Stimulated activated naive CD8-positive, alpha-beta T cell treated with anti-CD3 and anti-CD28 coated beads, Interleukin-15, Interleukin-2, amounts not matched to agents 100 ng/mL and 50 ng/mL, for 24 hours (primary cell): ENCODE data around the gene FZD7.

Source experiments
- H3K27ac Mint-ChIP-seq: one replicate; pipeline ENCODE4 v1.8.0; 2021; ENCODE audit warnings: mild to moderate bottlenecking, mixed read lengths
- H3K27me3 Mint-ChIP-seq: one replicate; pipeline ENCODE4 v1.8.0; 2021; ENCODE audit warnings: mixed read lengths
- H3K36me3 Mint-ChIP-seq: one replicate; pipeline ENCODE4 v1.8.0; 2021; ENCODE audit warnings: low read depth, mixed read lengths
- H3K4me1 Mint-ChIP-seq: one replicate; pipeline ENCODE4 v1.8.0; 2021; ENCODE audit warnings: low read depth, mixed read lengths
- H3K4me3 Mint-ChIP-seq: one replicate; pipeline ENCODE4 v1.8.0; 2021; ENCODE audit warnings: mild to moderate bottlenecking, mixed read lengths
- H3K9me3 Mint-ChIP-seq: one replicate; pipeline ENCODE4 v1.8.0; 2021; ENCODE audit warnings: mixed read lengths

FZD7 gene

DNA sequence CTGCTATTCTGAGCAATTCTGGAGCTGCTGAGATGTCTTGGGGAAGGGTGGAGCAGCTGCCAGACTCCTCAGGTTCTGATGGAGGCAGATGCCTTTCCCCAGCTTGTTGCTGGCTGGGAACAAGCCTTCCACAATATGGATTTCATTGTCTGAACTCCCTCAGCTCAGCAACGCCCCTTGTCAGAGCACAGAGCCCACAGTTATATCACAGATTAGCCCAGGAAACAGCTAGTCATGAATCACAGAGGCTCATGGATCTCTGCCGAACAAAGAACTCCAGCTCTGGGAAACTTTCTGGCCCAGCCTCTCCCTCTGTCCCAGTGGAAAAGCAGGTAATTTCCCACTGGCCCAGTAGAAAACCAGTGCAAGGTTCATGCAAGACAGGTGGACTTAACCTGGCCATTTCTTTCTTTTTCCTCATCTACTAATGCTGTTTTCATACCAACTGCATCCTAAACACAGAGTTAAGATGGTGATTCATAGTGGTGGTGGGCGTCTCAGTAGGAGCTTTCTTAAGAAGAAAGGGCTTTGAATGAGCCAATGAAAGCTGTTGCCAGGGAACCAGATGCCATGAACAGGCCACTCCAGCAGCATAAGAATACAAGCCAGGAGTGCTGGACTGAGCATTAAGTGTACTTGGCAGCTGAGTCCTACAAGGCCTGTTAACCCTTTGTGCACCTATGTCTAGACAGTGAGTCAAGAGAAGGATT is 30.7 kb downstream of the FZD7 start:
- Mint-ChIP-seq H3K27ac (no peak overlapping the region), H3K36me3 (no peaks in the 10 kb centered on the region), H3K27me3 (peaks cover 14% of the 10 kb centered on the region), H3K4me3 (no peak overlapping the region), H3K4me1 (no peaks in the 10 kb centered on the region), H3K9me3 (no peaks in the 10 kb centered on the region)

- peaks cover 9% of the 10 kb centered on the region for H3K27me3 Mint-ChIP-seq
- no peaks in the 10 kb centered on the region for H3K9me3 Mint-ChIP-seq
- H3K4me3 Mint-ChIP-seq: no peak overlapping the region
- no peak overlapping the region for H3K27ac Mint-ChIP-seq
- no peaks in the 10 kb centered on the region for H3K36me3 Mint-ChIP-seq
- no peaks in the 10 kb centered on the region for H3K4me1 Mint-ChIP-seq
Measured at GRCh38 chr2:202064881-202065230, 31.2 kb downstream of the FZD7 start.

GRCh38 chr2:202065876-202066275 is 32.2 kb downstream of the FZD7 start:
- Mint-ChIP-seq H3K27me3 (peaks cover 4% of the 10 kb centered on the region), H3K27ac (no peak overlapping the region), H3K36me3 (no peaks in the 10 kb centered on the region), H3K9me3 (no peaks in the 10 kb centered on the region), H3K4me3 (no peak overlapping the region), H3K4me1 (no peaks in the 10 kb centered on the region)

DNA sequence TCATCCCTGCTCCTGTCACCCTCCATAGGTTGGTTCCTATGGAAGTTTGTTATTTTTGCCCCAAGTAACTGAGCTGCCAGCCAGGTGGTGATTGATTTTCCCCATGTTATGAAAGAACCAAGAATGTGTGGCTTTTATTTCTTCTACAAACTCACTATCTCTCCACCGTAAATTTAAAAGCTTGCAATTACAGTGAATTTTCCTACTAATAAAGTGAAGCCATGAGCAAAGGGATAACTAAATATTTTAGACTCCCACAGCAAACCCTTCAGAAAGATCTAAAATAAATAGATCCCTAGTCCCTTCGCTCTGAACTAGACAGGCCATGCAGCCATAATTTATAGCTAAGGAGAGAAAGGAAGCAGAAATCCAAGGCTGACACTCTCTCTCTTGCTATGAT is 33.2 kb downstream of the FZD7 start:
- no peaks in the 10 kb centered on the region for H3K9me3 Mint-ChIP-seq
- peaks cover 4% of the 10 kb centered on the region for H3K27me3 Mint-ChIP-seq
- H3K4me3 Mint-ChIP-seq: no peak overlapping the region
- H3K4me1 Mint-ChIP-seq: no peaks in the 10 kb centered on the region
- H3K36me3 Mint-ChIP-seq: no peaks in the 10 kb centered on the region
- no peak overlapping the region for H3K27ac Mint-ChIP-seq

GRCh38 chr2:202067589-202067988 is 33.9 kb downstream of the FZD7 start:
- Mint-ChIP-seq H3K9me3 (no peaks in the 10 kb centered on the region), H3K27me3 (peaks cover 4% of the 10 kb centered on the region), H3K27ac (no peak overlapping the region), H3K4me3 (no peak overlapping the region), H3K36me3 (no peaks in the 10 kb centered on the region), H3K4me1 (no peaks in the 10 kb centered on the region)

GRCh38 chr2:202069170-202070067 is 35.8 kb downstream of the FZD7 start:
- Mint-ChIP-seq H3K9me3 (no peaks in the 10 kb centered on the region), H3K36me3 (no peaks in the 10 kb centered on the region), H3K27me3 (peaks cover 10% of the 10 kb centered on the region), H3K27ac (no peak overlapping the region), H3K4me3 (no peak overlapping the region), H3K4me1 (no peaks in the 10 kb centered on the region)

DNA sequence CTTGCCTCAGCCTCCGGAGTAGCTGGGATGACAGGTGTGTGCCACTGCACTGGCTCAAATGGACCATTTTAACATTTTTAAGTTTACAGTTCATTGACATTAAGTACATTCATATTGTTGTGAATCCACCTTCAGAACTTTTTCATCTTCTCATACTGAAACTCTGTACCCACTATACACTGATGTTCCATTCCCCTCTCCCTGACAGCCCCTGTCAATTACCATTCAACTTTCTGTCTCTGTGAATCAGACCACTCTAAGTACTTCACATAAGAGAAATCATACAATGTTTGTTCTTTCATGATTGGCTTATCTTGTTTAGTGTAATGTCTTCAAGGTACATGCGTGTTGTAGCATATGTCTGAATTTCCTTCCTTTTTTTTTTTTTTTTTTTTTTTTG is 37.5 kb downstream of the FZD7 start:
- Mint-ChIP-seq H3K36me3 (no peaks in the 10 kb centered on the region), H3K4me1 (no peaks in the 10 kb centered on the region), H3K27me3 (peaks cover 10% of the 10 kb centered on the region), H3K27ac (no peak overlapping the region), H3K4me3 (no peak overlapping the region), H3K9me3 (no peaks in the 10 kb centered on the region)

DNA sequence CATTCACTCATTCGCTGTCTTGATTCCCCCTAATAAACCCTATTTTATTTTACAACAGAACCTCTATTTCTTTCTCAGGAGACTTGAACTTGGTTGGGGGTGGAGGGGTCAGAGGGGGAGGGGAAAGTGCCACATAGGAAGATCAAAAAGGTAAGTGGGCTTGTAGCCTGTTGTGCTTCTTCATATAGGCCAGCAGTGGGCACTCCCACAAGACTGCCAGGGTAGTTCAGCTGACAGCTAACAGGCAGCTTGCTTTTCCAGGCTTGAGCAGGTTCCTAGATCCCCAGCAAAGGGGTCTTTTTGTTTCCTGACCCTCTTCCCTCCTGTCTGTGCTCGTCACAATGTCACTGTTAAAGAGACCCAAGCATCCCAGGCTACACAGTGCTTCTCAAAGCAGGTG is 38.6 kb downstream of the FZD7 start:
- Mint-ChIP-seq H3K27me3 (peaks cover 6% of the 10 kb centered on the region), H3K4me1 (no peaks in the 10 kb centered on the region), H3K36me3 (no peaks in the 10 kb centered on the region), H3K9me3 (no peaks in the 10 kb centered on the region), H3K27ac (no peak overlapping the region), H3K4me3 (no peak overlapping the region)

DNA sequence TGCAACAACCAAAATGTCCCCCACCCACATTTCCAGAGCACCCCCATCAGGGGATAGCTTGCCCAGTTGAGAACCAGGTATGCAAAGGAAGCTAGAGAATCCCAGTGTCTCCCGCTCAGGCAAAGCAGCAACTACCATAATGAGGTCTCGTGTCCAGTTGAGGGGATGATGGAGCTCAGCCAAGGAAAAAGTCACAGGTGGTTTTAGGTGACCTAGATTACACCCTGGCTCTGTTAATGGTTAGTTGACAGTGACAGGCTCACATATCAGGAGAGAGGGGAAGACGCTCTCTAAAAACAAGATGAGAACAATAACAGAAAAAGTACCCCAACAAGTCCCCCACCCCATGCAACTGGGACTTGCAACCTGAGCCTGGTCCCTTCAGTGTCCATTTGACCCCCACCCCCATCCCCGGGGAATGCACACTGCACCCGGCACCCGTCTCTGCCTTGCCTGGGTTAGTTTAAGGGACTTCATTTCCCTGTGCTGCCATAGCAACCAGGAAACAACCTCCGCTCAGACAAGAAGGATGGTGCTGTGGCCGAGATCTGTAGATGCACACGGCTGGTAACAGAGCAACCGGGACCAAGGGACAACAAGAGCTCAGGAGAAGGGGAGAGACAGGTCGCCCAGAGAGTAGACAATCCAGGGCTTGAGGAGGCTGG is 39.2 kb downstream of the FZD7 start, which contains the start of gene KIAA2012:
Gene KIAA2012, plus strand, starts transcription at position 519 of the 665 bp plus-strand sequence. CDS start 373 bp downstream, outside the sequence.
- no peak within 1 kb of the TSS for H3K4me3 Mint-ChIP-seq

DNA sequence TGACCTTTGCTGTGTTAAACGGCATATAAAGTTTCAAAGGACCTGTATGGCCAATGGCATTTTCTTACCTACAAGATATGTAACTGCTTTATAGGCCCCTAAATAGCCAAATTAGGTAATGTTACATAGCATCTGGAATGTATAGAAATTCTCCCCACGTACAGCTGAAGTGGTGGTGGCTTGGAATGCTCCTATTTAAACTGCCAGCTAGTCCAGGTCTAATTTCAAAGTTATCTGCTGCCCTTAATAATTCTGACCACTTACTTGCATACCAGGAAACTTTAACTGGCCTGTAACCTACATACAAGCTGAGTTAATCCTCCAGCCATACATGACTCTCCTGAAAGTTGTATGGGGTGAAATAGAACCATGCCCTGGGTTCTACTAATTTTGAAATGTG is 40.7 kb downstream of the FZD7 start:
- Mint-ChIP-seq H3K36me3 (no peaks in the 10 kb centered on the region), H3K27ac (no peak overlapping the region), H3K4me3 (no peak overlapping the region), H3K27me3 (peaks cover 6% of the 10 kb centered on the region), H3K9me3 (no peaks in the 10 kb centered on the region), H3K4me1 (no peaks in the 10 kb centered on the region)

More for the DNA sequence above, 39.2 kb downstream of the FZD7 start, which contains the start of gene KIAA2012:
- Mint-ChIP-seq H3K4me1 (no peaks in the 10 kb centered on the region), H3K9me3 (no peaks in the 10 kb centered on the region), H3K36me3 (no peaks in the 10 kb centered on the region), H3K27me3 (peaks cover 6% of the 10 kb centered on the region), H3K27ac (no peak within 1 kb of the TSS)

DNA sequence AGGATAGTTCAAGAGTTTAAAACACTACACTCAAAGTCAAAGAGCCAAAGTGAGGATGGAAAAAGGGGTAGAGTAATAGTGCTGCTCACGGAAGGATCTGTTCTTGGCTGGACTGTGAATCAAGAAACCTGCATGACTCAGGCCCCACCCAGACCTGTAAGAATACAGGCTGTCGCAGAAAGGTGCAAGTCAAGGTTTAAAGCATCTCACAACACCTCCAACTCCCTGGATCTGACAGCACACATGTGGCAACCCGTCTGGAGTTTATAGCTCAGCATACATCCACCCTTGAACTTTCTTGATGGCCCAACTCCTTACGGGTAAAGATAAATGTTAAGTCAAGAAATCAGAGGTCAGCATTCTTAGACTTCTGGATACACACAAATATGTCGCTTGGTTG is 45.7 kb downstream of the FZD7 start:
- Mint-ChIP-seq H3K27me3 (no peaks in the 10 kb centered on the region), H3K9me3 (no peaks in the 10 kb centered on the region), H3K27ac (no peak overlapping the region), H3K4me3 (no peak overlapping the region), H3K4me1 (no peaks in the 10 kb centered on the region), H3K36me3 (no peaks in the 10 kb centered on the region)

- Mint-ChIP-seq H3K9me3 (no peaks in the 10 kb centered on the region), H3K36me3 (no peaks in the 10 kb centered on the region), H3K27me3 (no peaks in the 10 kb centered on the region), H3K4me1 (no peaks in the 10 kb centered on the region), H3K4me3 (no peak overlapping the region), H3K27ac (no peak overlapping the region)
Measured at GRCh38 chr2:202084265-202084664, 50.6 kb downstream of the FZD7 start.
